ENCODE measurements around the gene PIF1.
A peak's percentile ranks its signal among the peaks of the same experiment; 100 is the strongest.
"Not testable (repeated sequence)": the region's sequence is repeated elsewhere in the genome, so short reads cannot be mapped to it uniquely, and the experiment has no call there.

The PIF1 gene

DNA sequence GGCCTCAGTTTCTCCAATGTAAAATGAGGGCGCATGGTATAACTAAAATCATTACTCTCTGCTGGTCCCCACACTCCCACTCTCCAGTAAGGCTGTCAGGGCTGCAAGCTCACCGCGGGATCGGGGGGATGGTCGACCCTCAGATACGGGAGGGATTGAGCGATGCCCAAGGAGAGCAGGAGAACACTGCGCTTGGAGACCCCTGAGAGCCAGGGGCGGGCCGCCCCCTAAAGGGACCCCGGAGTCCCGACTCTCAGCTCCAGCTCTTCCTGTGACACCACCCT is 15.6 kb upstream of the PIF1 start:
- H3K27ac ChIP-seq: peak overlapping the region; percentile 45 to 89 (median 83)
- peaks cover 57 to 88% (median 85%) of the 10 kb centered on the region in 10 experiments for H3K4me1 ChIP-seq

DNA sequence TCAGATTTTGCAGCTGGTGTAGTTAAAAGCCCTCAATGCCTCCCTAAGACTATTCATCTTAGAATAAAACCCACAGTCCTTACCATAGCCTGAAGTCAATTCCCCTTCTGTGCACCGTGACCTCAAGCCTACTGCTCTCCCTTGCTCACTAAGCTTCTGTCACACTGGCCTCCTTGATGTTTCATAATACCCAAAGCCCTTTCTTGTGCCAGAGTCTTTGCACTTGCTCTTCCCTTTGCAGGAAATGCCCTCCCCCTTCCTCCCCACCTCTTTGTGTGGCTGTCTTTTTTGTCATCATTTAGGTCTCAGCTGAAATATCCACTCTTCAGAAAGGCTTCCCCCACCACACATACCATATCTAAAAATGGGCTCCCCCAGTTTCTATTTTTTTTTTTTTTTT is 12.1 kb upstream of the PIF1 start:
- no peaks in the 10 kb centered on the region for H3K36me3 ChIP-seq
- TF ChIP-seq Cebpa-rat (IDR thresholded peaks at IDR 0.05): peak in 7 of 11 experiments; percentile 34 to 91 (median 69); a peak in 8 of 22 replicates
- peak overlapping the region; percentile 61 to 100 (median 97) for H3K4me2 ChIP-seq
- no peak overlapping the region for H3K4me3 ChIP-seq
- peaks cover 57 to 62% (median 59%) of the 10 kb centered on the region in 10 experiments for H3K4me1 ChIP-seq
- peaks cover under 1 to 8% (median 2%) of the 10 kb centered on the region in 11 experiments; a peak in 16 of 22 replicates for H4K20me1 ChIP-seq
- peak overlapping the region in 5 of 11 experiments; percentile 7 to 60 (median 33); a peak in 7 of 22 replicates for H3K9ac ChIP-seq
- no peaks in the 10 kb centered on the region for H3K27me3 ChIP-seq
- H3K27ac ChIP-seq: peak overlapping the region in 10 of 11 experiments; percentile 19 to 69 (median 48); a peak in 20 of 22 replicates
- H3K9me3 ChIP-seq (replicated peaks in 1 of 11): peaks cover 0 to 3% (median 0%) of the 10 kb centered on the region in 11 experiments; a peak in 1 of 22 replicates

More for the DNA sequence above, 15.6 kb upstream of the PIF1 start:
- Histone ChIP-seq H3K4me3 (peak overlapping the region; percentile 51 to 93 (median 66)), H3K27me3 (no peaks in the 10 kb centered on the region), H3K4me2 (peak overlapping the region; percentile 93 to 100 (median 98)), H3K36me3 (peaks cover 0 to 25% (median 2%) of the 10 kb centered on the region in 11 experiments; a peak in 11 of 22 replicates), H3K9me3 (replicated peaks in 1 of 11) (no peaks in the 10 kb centered on the region), H3K9ac (peak overlapping the region; percentile 71 to 87 (median 83)), H4K20me1 (peaks cover 35 to 43% (median 37%) of the 10 kb centered on the region in 11 experiments)
- no peak for TF ChIP-seq Cebpa-rat (IDR thresholded peaks at IDR 0.05)

DNA sequence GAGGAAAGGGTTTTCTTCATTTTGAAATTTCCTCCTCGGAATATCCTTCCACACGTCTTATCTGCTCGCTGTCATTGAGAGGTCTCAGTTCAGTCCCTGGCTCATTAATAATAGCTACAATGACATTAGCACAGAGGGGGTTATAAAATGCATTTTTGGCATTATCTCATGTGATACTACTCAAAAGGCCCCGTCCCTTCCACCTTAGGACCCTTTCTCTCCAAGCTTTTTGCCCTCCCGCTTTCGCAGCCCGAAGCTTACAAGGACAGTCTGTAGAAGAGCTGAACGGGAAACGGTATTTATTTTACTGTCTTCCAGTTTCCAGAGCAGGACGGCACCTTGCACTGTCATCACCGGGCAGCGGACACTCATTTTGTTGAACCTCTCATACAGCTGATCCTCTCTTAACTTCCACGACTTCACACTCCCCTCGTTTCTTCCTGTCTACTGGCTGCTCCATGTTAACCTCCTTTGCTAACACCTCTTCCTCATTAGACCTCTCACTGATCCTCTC is 10.6 kb upstream of the PIF1 start:
- peaks cover 55 to 67% (median 58%) of the 10 kb centered on the region in 10 experiments for H3K4me1 ChIP-seq

DNA sequence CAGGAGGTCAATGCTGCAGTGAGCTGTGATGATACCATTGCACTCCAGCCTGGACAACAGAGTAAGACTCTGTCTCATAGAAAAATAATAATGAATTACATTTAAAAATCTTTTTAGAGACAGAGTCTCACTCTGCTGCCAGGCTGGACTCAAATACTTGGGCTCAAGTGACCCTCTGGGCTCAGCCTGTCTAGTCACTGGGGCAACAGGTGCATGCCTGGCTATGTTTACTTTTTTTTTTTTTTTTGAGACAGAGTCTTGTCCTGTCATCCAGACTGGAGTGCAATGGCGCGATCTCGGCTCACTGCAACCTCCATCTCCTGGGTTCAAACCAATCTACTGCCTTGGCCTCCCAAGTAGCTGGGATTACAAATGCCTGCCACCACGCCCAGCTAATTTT is 8.2 kb upstream of the PIF1 start:
- TF ChIP-seq Cebpa-rat (IDR thresholded peaks at IDR 0.05): no peak
- Histone ChIP-seq H3K27me3 (no peaks in the 10 kb centered on the region), H3K4me1 (peaks cover 40 to 56% (median 46%) of the 10 kb centered on the region in 10 experiments), H3K9ac (no peak overlapping the region), H3K27ac (no peak overlapping the region), H3K36me3 (no peaks in the 10 kb centered on the region), H4K20me1 (no peaks in the 10 kb centered on the region), H3K4me3 (no peak overlapping the region), H3K4me2 (no peak overlapping the region), H3K9me3 (replicated peaks in 1 of 11) (peaks cover 0 to 3% (median 0%) of the 10 kb centered on the region in 11 experiments; a peak in 1 of 22 replicates)

More for the DNA sequence above, 10.6 kb upstream of the PIF1 start:
- Histone ChIP-seq H3K4me3 (0 out of 20 replicates have a peak overlapping the region, but pooled peaks of 1 of the 10 experiments have one; percentile 3), H3K9ac (peak overlapping the region in 4 of 11 experiments; percentile 5 to 42 (median 30); a peak in 3 of 22 replicates), H3K4me2 (peak overlapping the region; percentile 52 to 100 (median 78)), H3K27ac (peak overlapping the region in 9 of 11 experiments; percentile 7 to 70 (median 54); a peak in 15 of 22 replicates), H4K20me1 (no peaks in the 10 kb centered on the region), H3K27me3 (no peaks in the 10 kb centered on the region), H3K9me3 (replicated peaks in 1 of 11) (peaks cover 0 to 3% (median 0%) of the 10 kb centered on the region in 11 experiments; a peak in 1 of 22 replicates), H3K36me3 (no peaks in the 10 kb centered on the region)
- no peak for TF ChIP-seq Cebpa-rat (IDR thresholded peaks at IDR 0.05)

DNA sequence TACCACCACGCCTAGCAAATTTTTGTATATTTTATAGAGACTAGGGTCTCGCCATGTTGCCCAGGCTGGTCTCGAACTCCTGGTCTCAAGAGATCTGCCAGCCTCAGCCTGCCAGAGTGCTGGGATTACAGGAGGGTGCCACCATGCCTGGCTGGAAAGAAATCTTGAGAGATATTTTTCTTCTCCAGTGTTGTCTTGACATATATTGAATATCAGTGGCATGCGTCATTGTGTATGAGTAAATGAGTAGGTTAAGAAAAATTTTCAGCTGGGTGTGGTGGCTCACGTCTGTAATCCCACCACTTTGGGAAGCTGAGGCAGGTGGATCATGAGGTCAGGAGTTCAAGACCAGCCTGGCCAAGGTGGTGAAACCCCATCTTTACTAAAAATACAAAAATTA is 3.5 kb upstream of the PIF1 start:
- Histone ChIP-seq H3K9me3 (replicated peaks in 1 of 11) (no peaks in the 10 kb centered on the region), H4K20me1 (no peaks in the 10 kb centered on the region; a peak in 1 of 22 replicates), H3K4me1 (peaks cover 26 to 40% (median 31%) of the 10 kb centered on the region in 10 experiments), H3K27me3 (peaks cover 5 to 12% (median 6%) of the 10 kb centered on the region in 11 experiments; a peak in 20 of 22 replicates), H3K4me3 (no peak overlapping the region), H3K36me3 (no peaks in the 10 kb centered on the region), H3K9ac (no peak overlapping the region), H3K27ac (no peak overlapping the region), H3K4me2 (no peak overlapping the region)
- TF ChIP-seq Cebpa-rat (IDR thresholded peaks at IDR 0.05): no peak

DNA sequence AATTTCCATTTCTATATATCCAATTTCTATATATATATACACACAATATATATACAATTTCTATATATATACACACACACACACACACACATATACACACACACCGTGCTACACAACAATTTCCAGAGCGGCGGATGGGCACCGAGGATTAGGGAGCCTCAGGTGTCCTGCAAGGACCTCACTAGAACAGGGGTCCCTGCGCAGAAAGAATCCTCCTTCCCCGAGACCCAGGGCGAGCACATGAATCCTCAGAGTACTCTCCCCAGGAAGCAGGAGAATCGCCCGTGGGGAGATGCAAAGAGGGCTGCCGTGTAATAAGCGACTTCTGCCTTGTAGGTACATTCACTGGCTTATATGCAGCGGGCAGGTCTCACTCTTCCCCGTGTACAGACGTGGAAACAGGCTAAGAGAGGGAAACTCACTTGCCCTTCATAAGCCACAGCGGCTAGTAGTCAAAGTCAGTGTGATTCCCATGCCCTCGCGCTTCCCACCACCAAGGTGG is 467 bp downstream of the PIF1 start:
- Histone ChIP-seq H3K9ac (peak overlapping the region; percentile 65 to 83 (median 77); a peak in 21 of 22 replicates), H3K4me3 (peak overlapping the region; percentile 52 to 78 (median 70)), H3K36me3 (peaks cover 0 to 27% (median 22%) of the 10 kb centered on the region in 11 experiments; a peak in 16 of 22 replicates), H3K27me3 (peaks cover 6 to 27% (median 13%) of the 10 kb centered on the region in 11 experiments; a peak in 20 of 22 replicates), H3K4me1 (peaks cover 27 to 42% (median 37%) of the 10 kb centered on the region in 10 experiments), H3K27ac (peak overlapping the region in 9 of 11 experiments; percentile 54 to 83 (median 77); a peak in 18 of 22 replicates), H3K9me3 (replicated peaks in 1 of 11) (no peaks in the 10 kb centered on the region), H3K4me2 (peak overlapping the region; percentile 89 to 100 (median 96)), H4K20me1 (peaks cover 0 to 7% (median 0%) of the 10 kb centered on the region in 11 experiments; a peak in 3 of 22 replicates)
- TF ChIP-seq Cebpa-rat (IDR thresholded peaks at IDR 0.05): no peak

DNA sequence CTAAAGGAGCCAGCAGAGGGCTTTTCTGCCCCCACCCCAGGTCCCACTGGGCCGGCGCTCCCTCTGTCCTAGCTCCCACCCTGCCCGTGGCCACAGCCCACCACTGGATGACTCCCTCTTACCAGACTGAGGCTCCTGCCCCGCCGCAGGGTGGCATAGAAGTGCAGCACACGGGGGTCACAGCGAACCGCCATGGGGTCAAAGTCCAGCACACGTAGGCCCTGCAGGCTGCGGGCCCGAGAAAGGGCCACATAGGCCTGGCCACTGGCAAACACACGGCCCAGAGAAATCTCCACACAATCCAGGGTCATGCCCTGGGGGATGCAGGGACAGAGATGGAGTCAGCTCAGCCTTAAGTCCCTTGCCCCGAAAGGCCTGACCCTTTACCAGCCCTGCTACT is 9.0 kb downstream of the PIF1 start:
- Histone ChIP-seq H3K4me3 (no peak overlapping the region), H3K4me2 (no peak overlapping the region), H3K36me3 (peaks cover 0 to 56% (median 40%) of the 10 kb centered on the region in 11 experiments; a peak in 19 of 22 replicates), H3K9me3 (replicated peaks in 1 of 11) (no peaks in the 10 kb centered on the region), H3K27me3 (no peaks in the 10 kb centered on the region), H3K9ac (0 out of 22 replicates have a peak overlapping the region, but pooled peaks of 1 of the 11 experiments have one; percentile 8), H3K27ac (no peak overlapping the region; a peak in 1 of 22 replicates), H3K4me1 (peaks cover 11 to 42% (median 26%) of the 10 kb centered on the region in 10 experiments; a peak in 19 of 20 replicates), H4K20me1 (peaks cover 0 to 6% (median 0%) of the 10 kb centered on the region in 11 experiments; a peak in 5 of 22 replicates)
- TF ChIP-seq Cebpa-rat (IDR thresholded peaks at IDR 0.05): no peak

DNA sequence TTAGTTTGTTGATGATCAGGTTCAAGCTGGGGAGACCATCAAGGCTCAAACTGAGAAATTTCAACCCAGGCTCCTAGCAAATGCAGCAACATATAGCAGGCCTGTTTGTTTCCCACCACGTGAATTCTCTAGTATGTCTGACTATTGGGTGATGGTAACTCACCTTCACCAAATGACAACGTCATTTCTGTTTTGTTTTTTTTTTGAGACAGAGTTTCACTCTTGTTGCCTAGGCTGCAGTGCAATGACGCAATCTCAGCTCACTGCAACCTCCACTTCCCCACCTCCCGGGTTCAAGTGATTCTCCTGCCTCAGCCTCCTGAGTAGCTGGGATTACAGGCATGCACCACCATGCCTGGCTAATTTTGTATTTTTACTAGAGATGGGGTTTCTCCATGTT is 10.5 kb downstream of the PIF1 start:
- Histone ChIP-seq H3K4me2 (peak overlapping the region in 4 of 11 experiments; percentile 19 to 32 (median 22); a peak in 6 of 22 replicates), H3K4me1 (peaks cover 15 to 57% (median 40%) of the 10 kb centered on the region in 10 experiments; a peak in 19 of 20 replicates), H3K36me3 (peaks cover 0 to 41% (median 31%) of the 10 kb centered on the region in 11 experiments; a peak in 19 of 22 replicates)
- not testable (repeated sequence) for H3K9ac ChIP-seq; H3K4me3 ChIP-seq; H3K27me3 ChIP-seq; H3K9me3 ChIP-seq (replicated peaks in 1 of 11); H3K27ac ChIP-seq; H4K20me1 ChIP-seq
- peak in 7 of 11 experiments; percentile 18 to 54 (median 37); a peak in 6 of 22 replicates for TF ChIP-seq Cebpa-rat (IDR thresholded peaks at IDR 0.05)

DNA sequence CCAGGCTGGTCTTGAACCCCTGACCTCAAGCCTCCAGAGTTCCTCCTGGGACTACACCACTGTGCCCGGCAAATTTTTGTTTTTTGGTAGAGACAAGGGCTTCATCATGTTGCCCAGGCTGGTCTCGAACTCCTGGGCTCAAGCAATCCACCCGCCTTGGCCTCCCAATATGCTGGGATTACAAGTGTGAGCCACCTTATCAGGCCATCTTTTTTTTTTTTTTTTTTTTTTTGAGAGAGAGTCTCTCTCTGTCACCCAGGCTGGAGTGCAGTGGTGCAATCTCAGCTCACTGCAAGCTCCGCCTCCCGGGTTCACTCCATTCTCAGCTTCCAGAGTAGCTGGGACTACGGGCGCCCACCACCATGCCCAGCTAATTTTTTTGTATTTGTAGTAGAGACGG is 11.2 kb downstream of the PIF1 start:
- peaks cover 0 to 35% (median 24%) of the 10 kb centered on the region in 11 experiments; a peak in 17 of 22 replicates for H3K36me3 ChIP-seq
- not testable (repeated sequence) for H3K4me3 ChIP-seq; H3K9me3 ChIP-seq (replicated peaks in 1 of 11); H4K20me1 ChIP-seq; H3K27ac ChIP-seq; H3K9ac ChIP-seq; H3K27me3 ChIP-seq; H3K4me2 ChIP-seq
- peaks cover 15 to 57% (median 46%) of the 10 kb centered on the region in 10 experiments; a peak in 19 of 20 replicates for H3K4me1 ChIP-seq

Measured in BLaER1 treated with 17β-estradiol and CSF1 and Interleukin-3, amounts not matched to agents 10 nM and 100 nM (cell line).